NCI-H187 (cell line): Measurements from ENCODE around the gene SPX.

Experiments used
- DNase-seq, 2 experiments: peaks; one replicate each; lab custom pipeline; 2025; lab: John Stamatoyannopoulos, UW

Gene SPX

GRCh38 chr12:21538061-21538653 lies 12.1 kb downstream of the SPX start:
- DNase-seq: no peak

- no peak for DNase-seq
Measured at GRCh38 chr12:21539797-21540196, 13.7 kb downstream of the SPX start.

GRCh38 chr12:21541773-21542172 lies 15.7 kb downstream of the SPX start:
- DNase-seq: no peak

- no peak for DNase-seq
Measured at GRCh38 chr12:21542403-21542802, 16.3 kb downstream of the SPX start.

GRCh38 chr12:21543151-21543550 lies 17.1 kb downstream of the SPX start:
- DNase-seq: no peak

GRCh38 chr12:21545557-21545956 lies 19.5 kb downstream of the SPX start:
- DNase-seq: no peak

- DNase-seq: no peak
Measured at GRCh38 chr12:21546716-21547115, 20.6 kb downstream of the SPX start.

- DNase-seq: no peak
Measured at GRCh38 chr12:21547437-21547836, 21.3 kb downstream of the SPX start.

GRCh38 chr12:21551841-21552465 lies 25.9 kb downstream of the SPX start:
- DNase-seq: no peak

GRCh38 chr12:21552635-21553328 lies 26.7 kb downstream of the SPX start:
- no peak for DNase-seq

GRCh38 chr12:21553329-21553675 lies 27.2 kb downstream of the SPX start:
- no peak for DNase-seq

- DNase-seq: no peak
Measured at GRCh38 chr12:21558100-21558679, 32.1 kb downstream of the SPX start.

GRCh38 chr12:21559855-21560569 lies 33.9 kb downstream of the SPX start:
- DNase-seq: no peak

GRCh38 chr12:21561158-21561557 lies 35.1 kb downstream of the SPX start:
- DNase-seq: no peak

GRCh38 chr12:21562859-21563258 lies 36.8 kb downstream of the SPX start:
- no peak for DNase-seq

- no peak for DNase-seq
Measured at GRCh38 chr12:21566223-21566906, 40.3 kb downstream of the SPX start.

GRCh38 chr12:21566907-21567394 lies 40.9 kb downstream of the SPX start:
- no peak for DNase-seq

- DNase-seq: no peak
Measured at GRCh38 chr12:21568115-21568514, 42.0 kb downstream of the SPX start.

- DNase-seq: no peak
Measured at GRCh38 chr12:21571046-21571445, 45.0 kb downstream of the SPX start.

GRCh38 chr12:21573733-21574358 lies 47.8 kb downstream of the SPX start:
- DNase-seq: no peak

GRCh38 chr12:21576431-21576830 lies 50.3 kb downstream of the SPX start:
- DNase-seq: no peak
